ENCODE data around the gene ENOX1.
"Not testable (repeated sequence)": the region's sequence is repeated elsewhere in the genome, so short reads cannot be mapped to it uniquely, and the experiment has no call there.

The ENOX1 gene

DNA sequence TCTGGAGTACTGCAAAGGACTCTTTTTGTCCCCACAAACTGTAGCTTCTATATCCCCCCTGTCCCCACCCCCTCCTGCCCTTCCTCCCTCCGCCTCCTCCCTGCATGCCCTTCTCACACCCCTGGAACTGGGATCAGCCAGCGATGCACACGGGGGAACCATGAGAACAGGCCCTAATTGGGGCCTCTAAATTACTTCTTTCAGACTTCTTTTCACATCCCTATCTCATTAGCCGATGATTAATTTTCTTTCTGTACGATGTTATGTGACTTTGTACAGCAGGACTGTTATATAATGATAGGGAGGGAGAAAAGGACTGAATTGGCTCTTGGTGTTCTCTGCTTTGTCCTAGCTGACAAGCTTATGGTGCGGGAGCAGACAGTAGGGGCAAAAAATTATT lies 415.9 kb downstream of the ENOX1 start:
- no peak for DNase-seq

DNA sequence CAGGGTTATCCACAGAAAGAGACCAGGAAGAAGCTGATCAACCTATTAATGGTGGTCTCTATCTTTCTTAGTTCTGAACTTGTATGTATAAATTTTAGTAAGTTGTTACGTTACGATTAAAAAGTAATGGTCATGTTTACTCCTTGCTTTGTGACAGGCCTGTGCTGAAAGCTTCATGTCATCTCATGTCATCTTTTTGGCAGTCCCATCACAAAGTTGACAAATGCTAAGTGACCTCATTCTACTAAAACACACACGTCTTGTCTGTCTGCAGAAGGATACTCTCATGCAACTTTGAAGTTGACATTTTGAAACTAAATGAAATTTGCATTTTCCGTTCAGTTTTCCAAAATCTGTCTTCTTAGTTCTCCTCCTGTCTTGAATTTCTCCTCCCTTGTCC lies 417.5 kb downstream of the ENOX1 start:
- no peak for DNase-seq

DNA sequence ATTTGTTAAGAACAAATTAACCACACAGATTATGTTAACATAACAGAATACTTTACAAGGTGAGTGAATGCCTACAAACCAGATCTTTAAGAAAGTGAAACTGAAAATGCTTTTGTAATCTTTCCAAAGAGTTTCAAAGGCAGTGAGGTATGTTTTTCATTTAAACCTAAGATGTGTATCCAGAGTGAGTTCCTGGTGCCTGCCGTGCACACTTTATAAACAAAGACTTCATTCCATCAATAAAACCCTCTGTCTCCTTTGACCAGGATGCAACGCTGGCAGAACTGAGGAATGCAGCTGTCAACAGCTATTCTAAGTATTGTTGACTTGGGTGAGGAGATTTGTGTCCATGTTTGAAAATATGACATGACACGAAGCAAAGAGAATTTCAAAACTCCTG lies 418.8 kb downstream of the ENOX1 start:
- DNase-seq: no peak

DNA sequence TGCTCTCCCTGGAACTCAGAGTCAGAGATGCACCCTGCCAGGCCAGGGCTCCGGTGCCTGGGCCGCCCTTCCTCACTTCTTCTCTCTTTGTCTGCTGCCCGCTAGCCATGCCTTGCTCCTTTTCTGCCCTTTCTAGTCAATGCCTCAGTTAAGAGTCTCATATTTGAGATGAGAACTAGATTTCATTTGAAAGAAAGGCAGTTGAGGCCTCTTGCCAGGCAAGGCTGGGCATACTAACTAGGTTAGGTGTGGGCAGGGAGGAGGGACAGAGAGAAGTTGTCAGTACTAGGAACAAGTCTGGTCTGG lies 421.8 kb downstream of the ENOX1 start:
- DNase-seq: no peak

DNA sequence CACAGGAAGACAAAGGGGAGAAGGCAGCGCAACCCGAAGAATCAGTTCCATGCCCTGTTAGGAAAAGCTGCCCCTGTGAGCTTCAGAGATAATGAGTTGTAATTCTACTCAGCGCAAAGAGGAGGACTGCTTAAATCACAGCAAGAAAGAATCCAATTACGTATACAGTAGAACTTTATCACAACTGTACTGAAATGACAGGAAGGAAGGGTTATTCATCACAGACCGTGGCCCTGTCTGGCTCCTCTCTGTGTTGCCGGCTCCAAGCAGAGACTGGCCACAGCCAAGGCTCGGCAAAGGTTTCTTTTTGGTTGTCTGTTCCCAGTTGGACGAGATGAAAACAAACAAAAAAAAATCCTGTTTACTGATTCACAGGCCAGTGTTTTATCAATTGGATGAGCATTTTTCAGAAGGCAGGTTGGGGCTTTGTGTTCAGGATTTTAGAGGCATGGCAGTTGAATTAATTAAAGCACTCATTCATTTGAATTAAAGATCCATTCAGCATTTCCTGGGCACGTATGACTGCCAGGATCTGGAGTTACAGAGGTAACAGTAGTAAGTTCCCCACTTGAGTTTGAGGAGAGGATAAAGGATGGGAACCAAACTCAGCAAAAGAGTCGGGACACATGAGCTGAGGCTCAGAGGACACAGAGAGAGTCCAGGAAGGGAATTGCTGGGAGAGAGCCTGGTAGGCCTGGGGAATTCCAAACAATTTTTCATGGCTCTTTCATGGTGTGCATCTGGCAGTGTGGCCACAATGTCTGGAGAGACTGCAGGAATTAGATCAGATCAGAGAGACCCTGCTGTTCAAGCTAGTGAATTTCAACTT lies 422.3 kb downstream of the ENOX1 start:
- DNase-seq: no peak

DNA sequence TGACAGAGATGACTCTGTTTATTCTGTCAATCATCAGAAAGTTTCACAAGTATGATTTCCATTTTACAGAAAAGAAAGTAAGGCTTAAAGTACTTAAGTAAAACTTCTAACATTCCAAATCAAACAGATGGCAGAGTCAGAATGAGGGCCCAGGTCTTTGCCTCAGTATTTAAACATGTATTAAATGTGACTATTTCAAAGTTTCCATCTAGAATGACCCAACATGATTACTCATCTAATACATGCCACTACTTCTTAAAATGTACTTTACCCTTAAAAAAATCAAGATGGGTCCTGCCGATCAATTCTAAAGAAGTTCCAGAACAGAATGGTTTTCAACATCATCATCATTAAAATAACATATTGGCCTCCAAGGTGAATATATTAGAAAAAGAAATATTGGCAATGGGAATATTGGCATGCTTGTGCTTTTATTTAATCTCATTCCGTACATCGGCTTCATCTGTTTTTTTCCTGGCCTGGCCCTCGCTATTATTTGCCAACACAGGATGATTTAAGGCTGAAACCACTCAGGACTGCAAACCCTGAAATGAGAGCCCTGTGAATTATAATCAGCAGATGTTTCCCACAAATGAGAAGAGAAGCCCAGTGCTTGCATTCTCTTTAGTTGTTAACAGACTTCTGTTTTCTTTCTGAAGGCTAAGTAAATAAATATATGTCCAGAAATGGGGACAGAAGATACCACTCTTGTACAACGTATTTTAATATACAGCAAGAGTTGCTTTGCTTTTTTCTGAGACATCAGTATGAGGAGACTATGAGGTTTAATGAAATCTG lies 423.4 kb downstream of the ENOX1 start:
- no peak for DNase-seq

DNA sequence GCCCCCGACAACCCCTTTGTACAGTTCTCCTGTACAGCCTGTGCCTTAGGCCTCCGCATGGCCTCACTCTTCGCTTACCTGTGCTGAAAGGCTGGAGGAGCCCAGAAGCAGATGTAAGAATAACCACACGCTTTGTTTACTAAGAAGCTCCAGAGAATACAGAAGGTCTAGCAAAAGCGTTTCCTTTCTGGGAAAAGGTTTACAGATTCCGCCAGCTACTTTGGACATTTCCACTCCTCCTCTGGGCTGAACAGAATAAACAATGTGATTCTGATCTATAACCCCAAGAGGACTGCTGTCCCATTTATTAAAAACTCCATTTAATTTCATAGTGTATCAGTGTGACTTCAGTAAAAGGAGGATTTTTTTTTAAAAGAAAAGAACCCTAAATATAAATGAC lies 424.2 kb downstream of the ENOX1 start:
- no peak for DNase-seq

DNA sequence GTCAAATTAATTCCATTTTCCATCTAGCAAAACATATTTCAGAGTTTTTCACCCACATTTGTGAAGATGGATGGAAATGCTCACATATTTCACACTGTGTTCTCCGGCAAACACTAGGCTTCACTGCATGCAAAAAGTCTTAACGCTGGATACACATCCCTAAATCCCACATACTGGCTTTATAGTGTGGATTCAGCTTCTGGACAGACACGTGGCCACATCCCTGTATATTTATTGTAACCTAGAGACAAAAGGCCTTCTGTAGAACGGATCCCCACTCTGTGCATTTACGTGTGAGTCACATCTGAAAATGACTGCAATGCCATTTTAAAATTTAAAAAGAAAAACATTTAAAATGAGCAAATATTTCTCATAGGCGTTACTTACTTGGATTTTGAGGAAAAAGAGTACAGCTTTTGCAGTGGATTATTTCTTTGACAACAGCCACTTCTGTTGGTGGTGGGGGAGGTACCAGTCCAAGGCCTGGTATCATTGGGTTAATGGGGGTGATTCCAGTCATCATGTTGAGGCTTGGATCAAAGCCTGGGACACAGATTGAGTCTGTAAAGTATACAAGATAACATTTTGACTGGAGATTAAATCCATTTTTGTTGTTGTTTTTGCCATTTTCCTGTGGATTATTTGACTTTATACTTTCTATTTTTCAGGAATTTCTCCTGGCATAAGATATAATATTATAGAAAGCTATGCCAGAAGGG lies 425.7 kb downstream of the ENOX1 start:
- no peak for DNase-seq

DNA sequence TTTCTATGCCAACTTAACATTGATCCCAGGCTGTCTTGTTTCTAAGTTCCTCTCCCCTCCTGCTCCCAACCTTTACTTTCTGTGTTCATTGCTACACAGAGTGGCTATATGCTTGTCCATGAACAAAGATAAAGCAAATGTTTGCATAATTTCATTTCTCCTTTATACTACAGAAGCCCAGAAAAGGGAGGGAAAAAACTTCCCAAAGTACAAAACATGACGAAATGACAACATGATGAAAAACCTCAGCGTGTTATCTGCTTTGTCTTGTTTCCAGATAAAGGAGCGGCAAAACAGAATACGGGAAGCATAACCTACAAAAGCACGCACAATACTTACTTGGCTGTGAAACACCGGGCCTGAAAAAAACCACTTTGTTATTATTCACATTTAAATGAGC lies 426.6 kb downstream of the ENOX1 start:
- no peak for DNase-seq

DNA sequence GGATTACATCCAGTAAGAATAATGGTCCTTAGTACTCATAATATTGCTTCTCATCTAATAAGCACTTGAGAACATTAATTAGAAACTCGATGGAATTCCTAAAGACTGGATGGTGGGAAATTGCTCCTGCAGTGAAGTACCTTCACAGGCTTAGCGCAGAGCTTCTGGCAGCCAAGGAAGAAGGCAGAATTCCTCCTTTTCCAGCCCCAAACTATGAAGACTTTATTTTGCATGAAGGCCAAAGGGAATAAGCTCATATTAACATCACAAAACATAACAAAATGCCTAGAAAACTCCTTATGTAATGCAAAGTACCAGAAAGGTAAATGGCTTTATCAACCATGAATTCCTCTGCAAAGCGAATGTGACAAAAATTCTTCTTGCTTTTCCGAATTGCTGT lies 427.2 kb downstream of the ENOX1 start:
- no peak for DNase-seq

DNA sequence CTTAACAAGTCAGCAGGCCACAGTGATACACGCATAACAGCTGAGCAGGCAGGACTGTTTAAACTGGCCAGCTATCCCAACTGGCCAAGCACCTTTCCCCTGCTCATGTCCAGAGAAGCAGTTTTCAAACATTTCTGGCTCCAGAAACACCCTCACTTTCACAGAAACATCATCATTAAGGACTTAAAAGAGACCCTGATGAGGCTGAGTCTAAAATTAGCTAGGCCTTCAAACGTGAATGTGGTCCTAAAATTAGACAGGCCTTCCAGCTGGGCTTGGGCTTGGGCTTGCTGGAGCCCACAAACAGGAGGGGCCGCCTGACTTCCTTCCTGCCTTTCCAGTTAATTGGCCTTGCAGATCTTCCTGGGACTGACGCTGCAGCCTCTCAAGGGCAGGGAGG lies 429.2 kb downstream of the ENOX1 start:
- DNase-seq: no peak

DNA sequence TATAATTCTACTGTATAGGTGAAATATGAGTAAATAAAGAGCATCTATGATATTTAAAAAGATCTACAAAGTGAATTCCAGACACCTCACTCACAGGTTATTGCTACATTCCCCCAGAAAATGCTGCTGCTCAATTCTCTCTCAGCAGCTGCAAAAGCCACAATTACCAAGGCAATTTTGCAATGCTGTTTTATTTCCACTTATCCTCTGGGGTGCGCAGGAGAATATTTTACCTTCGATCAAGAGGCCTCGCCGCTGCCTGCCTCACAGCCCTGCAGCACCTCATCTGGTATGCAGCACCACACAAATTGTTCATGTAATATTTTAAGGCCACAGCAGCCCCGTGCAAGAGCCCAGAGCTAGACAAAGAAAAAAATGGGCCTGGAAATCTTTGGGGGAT lies 430.2 kb downstream of the ENOX1 start:
- no peak for DNase-seq

DNA sequence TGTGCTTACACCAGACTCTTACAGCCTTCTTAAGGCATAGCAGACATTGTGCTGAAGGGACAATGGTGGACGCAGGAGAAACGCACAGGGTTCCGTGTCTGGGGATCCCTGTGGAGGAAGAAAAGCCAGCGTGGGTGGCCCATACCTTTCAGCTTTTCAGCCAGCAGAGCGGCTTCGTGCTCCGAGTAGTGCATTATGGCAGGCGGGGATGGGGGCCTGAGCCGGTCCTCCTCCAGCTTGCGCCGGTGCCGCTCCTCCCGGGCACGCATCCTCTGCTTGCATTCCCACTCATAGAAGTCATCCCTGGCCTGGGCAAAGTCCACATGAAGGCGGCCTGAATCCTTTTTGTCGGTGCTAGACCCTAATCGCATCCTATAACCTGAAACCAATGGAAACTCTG lies 431.0 kb downstream of the ENOX1 start:
- DNase-seq: no peak

DNA sequence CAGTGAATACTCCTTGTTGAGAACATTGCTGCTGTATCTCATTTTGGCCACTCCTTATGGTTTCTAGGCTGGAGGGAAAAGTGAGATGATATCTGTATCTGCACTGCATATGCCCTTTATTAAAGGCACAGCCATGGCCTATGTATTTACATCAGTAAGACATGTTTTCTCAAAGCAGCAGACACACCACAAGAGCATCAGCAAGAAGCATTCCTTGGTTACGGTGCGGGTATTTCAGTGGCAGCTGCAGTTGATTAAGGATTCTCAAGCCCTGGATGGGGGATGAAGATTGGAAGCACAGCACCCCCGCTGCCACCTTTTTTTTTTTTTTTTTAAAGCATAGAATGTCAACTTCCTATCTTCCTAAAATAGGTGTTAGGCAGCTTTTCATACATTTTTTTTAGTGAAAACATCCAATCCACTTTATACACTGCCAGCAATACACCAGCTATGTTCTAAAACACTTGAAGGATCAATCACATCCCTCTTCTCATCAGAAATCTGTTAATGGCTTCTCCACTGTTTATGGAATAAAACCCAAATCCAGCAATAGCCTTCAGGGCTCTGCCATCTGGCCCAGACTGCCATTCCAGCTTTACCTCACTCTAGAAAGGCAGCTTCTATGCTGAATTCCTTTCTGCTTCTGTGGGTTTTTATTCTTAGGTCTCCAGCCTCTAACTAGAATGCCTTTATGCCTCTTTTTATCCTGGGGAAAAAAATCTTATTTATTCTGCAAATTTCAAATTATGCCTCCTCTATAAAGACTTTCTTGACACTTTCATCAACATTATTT lies 432.4 kb downstream of the ENOX1 start:
- no peak for DNase-seq

DNA sequence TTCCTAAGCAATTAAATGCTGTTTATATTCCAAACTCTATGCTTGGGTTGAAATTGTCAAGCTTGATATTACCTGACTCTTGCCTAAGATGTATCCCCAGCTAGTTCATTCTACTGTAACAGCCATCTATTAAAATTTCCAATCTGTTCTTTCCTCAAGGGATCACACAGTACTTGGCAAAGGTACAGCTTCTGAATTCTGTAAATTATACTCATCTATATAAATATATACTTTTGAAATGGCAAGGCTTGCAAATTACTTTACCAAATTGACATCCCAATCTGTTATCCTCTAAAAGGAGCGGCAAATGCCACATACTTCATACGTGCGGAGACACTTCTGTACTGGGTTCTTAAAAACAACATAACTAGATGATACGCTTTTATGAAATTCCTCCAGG lies 433.1 kb downstream of the ENOX1 start:
- DNase-seq: no peak

DNA sequence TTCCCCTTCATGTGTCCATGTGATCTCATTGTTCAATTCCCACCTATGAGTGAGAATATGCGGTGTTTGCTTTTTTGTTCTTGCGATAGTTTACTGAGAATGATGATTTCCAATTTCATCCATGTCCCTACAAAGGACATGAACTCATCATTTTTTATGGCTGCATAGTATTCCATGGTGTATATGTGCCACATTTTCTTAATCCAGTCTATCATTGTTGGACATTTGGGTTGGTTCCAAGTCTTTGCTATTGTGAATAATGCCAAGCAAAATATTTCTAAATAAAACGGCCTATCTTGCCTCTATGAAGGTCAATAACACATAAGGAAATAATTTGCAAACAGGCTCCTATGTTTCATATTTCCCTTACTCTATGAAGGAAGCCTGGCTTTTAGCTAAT lies 435.2 kb downstream of the ENOX1 start:
- DNase-seq: not testable (repeated sequence)

DNA sequence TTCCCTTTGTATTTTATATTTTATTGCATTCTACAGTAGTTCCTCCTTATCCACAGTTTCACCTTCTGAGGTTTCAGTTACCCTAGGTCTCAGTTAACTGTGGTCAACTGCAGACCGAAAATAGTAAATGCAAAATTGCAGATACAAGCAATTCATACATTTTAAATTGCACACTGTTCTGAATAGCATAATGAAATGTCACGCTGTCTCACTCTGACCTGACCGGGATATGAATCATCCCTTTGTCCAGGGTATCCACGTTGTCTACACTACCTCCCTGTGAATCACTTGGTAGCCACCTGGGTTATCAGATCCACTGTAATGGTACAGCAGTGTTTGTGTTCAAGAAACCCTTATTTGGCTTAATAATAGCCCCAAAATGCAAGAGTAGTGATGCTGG lies 438.4 kb downstream of the ENOX1 start:
- no peak for DNase-seq

DNA sequence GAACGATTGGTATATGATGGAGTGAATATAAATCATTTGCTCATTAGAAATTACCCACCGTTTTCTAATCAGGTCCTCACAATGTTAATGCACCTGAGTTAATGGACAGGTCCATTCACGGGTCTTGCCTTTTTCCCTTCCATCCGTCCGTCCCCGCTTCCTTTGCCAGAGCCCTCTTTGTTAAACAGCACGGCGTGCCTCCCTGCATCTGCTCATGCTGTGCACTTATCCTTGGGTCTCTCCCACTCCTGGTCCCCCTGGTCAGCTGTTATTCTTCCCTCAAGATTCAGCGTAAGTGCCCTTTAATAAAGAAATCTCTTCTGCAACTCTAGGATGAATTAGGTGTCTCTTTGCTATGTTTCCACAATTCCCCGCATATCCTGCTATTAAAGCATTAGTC lies 438.9 kb downstream of the ENOX1 start:
- no peak for DNase-seq

DNA sequence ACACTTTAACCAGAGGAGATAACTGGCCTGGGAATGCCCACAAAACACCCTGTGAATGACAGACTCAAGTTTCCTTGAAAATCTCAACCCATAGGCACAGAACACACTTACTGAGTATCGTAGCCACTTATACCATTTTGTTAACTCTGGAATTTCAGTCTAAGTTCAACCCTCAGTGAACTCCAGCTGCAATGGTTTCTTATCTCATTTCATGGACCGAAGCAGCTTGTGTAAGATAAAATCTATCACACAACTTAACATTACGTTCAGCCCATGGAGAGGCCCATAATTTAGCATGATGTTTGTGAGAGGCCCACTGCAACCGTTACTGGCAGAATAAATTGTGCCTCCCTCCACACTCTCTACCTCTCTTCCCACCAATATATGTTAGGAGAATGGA lies 440.3 kb downstream of the ENOX1 start:
- no peak for DNase-seq

DNA sequence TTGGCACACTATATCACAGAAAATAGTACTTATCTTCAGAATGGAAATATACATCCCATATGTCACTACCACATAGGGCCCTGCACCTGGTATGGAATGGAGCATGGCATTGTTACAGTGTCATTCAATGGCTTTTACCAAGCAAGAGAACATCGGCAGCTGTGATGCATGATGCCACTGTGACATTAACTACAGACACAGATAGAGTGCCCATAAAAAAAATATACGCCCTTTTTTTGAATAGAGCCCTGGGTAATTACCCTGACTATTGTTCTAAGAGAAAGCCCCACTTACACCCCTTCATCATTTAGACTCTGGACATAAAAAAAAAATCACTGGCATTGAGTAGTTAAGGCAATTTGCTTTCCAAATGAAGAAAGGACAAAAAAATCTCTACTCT lies 443.1 kb downstream of the ENOX1 start:
- DNase-seq: no peak

DNA sequence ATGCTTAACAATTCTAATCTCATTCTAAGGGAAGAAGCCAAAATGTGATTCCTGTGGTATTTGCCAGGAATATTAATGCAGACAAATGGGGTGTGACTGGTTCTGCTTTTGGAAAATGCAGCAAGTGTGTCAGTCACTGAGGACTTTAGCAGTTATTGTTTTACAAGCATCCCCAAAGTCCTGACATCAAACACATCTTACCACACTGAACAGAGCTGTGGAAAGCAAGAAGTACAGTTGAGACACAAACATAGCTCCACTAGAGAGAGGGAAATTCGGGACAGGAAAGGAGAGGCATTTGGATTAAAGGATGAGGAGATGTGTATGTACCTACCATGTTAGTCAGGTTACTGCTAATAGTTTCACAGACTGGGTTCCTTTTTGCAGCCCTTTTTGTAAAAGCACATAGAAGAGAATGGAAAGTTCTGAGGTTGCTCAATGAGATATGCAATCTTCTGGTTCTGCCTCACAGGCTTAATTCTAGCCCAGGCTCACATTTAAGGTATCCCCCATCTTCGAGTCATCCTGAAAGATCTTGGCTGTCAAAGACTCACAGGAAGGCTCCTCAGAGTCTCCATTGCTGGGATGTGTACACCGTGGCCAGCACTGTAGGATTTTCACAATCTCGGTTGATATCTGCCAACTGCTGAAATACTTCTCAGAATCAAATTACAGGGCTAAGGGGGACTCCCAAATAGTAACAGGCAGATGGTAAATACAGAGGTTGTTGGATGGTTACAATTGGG lies 446.8 kb downstream of the ENOX1 start:
- no peak for DNase-seq

DNA sequence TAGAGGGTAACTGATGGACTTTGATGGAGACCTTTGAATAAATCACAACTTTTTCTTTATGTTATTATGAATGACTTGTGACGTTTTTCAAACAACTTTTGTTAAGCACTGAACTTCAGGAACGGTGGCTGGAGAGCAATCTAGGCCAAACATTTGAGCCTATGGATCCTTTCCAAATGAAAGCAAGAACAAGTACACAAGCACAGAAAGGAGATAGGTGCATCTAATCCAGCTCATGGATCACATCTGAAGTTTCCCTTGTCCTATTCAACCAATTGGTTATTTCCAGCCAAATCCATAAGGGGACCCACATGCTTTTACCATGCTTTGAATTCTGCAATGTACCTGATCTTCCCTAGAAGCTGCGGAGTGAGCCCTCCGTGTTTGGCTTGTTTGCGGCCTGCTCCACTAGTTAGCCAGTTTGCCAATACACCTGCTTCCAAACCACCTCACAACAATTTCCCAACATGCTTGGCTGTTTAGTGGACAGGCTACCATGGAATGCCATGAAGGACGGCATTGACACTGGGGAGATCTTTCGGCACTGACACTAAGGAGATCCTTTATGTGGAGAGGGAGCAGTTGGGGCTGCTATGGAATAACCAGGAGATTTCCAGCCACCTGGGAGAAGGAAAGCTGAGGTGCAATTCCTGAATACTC lies 447.5 kb downstream of the ENOX1 start:
- no peak for DNase-seq

All from NCI-H1048 (cell line).